ENCODE data around the gene ABTB1. TPM values are rescaled to one million over a fixed set of nuclear protein-coding genes. Genes with fewer than 3 reads are reported as not detected.

The ABTB1 gene
- total and polyA plus RNA-seq, 4 donors = 9.7 to 14.1 (median 10.9) TPM

DNA sequence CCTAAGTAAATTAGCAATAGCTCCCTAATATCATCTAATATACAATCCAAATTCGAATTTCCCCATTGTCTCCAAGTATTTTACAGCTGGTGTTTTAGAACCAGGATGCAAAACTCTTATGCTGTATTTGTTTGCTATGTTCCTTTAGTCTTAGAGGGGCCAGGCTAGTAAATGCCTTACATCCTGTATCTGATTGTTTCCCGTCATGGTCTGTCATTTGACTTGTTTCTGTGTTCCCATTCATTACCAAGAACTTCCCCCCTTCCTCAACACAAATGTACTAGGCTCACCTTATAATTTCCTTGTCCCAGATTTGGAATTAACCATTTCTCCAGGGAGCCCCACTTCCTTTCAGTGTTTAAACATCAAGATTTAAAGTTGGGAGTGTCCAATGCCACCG, 54.1 kb downstream of the ABTB1 start:
- Histone ChIP-seq H3K27ac (ENCODE audit: low read depth in 1 of 2, low read length in 2 of 2) (no peak overlapping the region), H3K4me1 (ENCODE audit: control insufficient read depth in 4 of 4, insufficient read depth in 4 of 4, low read length in 3 of 4) (peaks cover 0 to 2% (median 0%) of the 10 kb centered on the region in 4 donors), H3K9ac (ENCODE audit: low read depth in 1 of 2, low read length in 2 of 2) (no peak overlapping the region), H3K9me3 (ENCODE audit: control insufficient read depth in 4 of 4, low read length in 3 of 4) (no peaks in the 10 kb centered on the region), H3K36me3 (ENCODE audit: control insufficient read depth in 4 of 4, insufficient read depth in 3 of 4, low read depth in 1 of 4, low read length in 3 of 4) (peaks cover 0 to 10% (median 2%) of the 10 kb centered on the region in 4 donors), H3K4me3 (ENCODE audit: low read depth in 1 of 3, low read length in 3 of 3) (no peak overlapping the region), H3K27me3 (ENCODE audit: control insufficient read depth in 4 of 4, insufficient read depth in 4 of 4, low read length in 3 of 4) (no peaks in the 10 kb centered on the region)
- WGBS = 88% methylated on average over 3 of the region's 3 CpGs
- no peak for DNase-seq (ENCODE audit: low spot score)
- TF ChIP-seq EGR1 (IDR thresholded peaks at IDR 0.05; ENCODE audit: low read depth in 2 of 2) (no peak), RXRA (IDR thresholded peaks at IDR 0.05) (no peak), JUND (IDR thresholded peaks at IDR 0.05) (no peak), NR2F2 (IDR thresholded peaks at IDR 0.05) (no peak), FOXA2 (IDR thresholded peaks at IDR 0.05) (no peak), GABPA (IDR thresholded peaks at IDR 0.05 in 1 of 2, conservative IDR thresholded peaks at IDR 0.05 in 1 of 2) (no peak), REST (IDR thresholded peaks at IDR 0.05) (no peak), HNF4A (conservative IDR thresholded peaks at IDR 0.05) (no peak), FOXA1 (IDR thresholded peaks at IDR 0.05) (no peak), CTCF (IDR thresholded peaks at IDR 0.05; ENCODE audit: low read depth, low read length, missing input control) (no peak), ATF3 (IDR thresholded peaks at IDR 0.05) (no peak), RAD21 (IDR thresholded peaks at IDR 0.05) (no peak), YY1 (IDR thresholded peaks at IDR 0.05) (no peak), SP1 (IDR thresholded peaks at IDR 0.05) (no peak)
- TF ChIP-seq, protein P1, sequence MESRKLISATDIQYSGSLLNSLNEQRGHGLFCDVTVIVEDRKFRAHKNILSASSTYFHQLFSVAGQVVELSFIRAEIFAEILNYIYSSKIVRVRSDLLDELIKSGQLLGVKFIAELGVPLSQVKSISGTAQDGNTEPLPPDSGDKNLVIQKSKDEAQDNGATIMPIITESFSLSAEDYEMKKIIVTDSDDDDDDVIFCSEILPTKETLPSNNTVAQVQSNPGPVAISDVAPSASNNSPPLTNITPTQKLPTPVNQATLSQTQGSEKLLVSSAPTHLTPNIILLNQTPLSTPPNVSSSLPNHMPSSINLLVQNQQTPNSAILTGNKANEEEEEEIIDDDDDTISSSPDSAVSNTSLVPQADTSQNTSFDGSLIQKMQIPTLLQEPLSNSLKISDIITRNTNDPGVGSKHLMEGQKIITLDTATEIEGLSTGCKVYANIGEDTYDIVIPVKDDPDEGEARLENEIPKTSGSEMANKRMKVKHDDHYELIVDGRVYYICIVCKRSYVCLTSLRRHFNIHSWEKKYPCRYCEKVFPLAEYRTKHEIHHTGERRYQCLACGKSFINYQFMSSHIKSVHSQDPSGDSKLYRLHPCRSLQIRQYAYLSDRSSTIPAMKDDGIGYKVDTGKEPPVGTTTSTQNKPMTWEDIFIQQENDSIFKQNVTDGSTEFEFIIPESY (IDR thresholded peaks at IDR 0.05) = no peak
- TF ChIP-seq, protein P2, sequence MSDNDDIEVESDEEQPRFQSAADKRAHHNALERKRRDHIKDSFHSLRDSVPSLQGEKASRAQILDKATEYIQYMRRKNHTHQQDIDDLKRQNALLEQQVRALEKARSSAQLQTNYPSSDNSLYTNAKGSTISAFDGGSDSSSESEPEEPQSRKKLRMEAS (IDR thresholded peaks at IDR 0.05) = no peak

All from liver (tissue), 9 donors.